Hypothalamus (tissue), 51 donors: ENCODE results near the gene HEATR9.

Experiments used
- DNase-seq, 51 donors: peaks; one replicate each; lab custom pipeline; 2025; lab: John Stamatoyannopoulos, UW

The HEATR9 gene

GRCh38 chr17:35812456-35812855, 56.2 kb downstream of the HEATR9 start:
- DNase-seq: no peak

GRCh38 chr17:35811759-35812158, 56.9 kb downstream of the HEATR9 start:
- no peak for DNase-seq

- peak in 2 of 51 donors; percentile 56 to 60 for DNase-seq
Observed at GRCh38 chr17:35809855-35810461, 58.7 kb downstream of the HEATR9 start.

- DNase-seq: peak; percentile 78 to 98 (median 94)
Observed at GRCh38 chr17:35808962-35809854, 59.5 kb downstream of the HEATR9 start, which contains the start of gene TAF15. TSS of gene TAF15 (plus strand) at chr17:35809484. CDS start at chr17:35809570, 86 bp downstream.

- no peak for DNase-seq
Observed at GRCh38 chr17:35808240-35808961, 60.3 kb downstream of the HEATR9 start.

- no peak for DNase-seq
Observed at GRCh38 chr17:35807371-35808144, 61.1 kb downstream of the HEATR9 start.
